HG03469 (cell line): ENCODE measurements around the gene SMAD1.
A peak's percentile ranks its signal among the peaks of the same experiment; 100 is the strongest.
"Not testable (repeated sequence)": the region's sequence is repeated elsewhere in the genome, so short reads cannot be mapped to it uniquely, and the experiment has no call there.

Experiments
- ATAC-seq: cut with Tn5 transposase; IDR thresholded peaks from one replicate; pipeline ENCODE4 v1.9.1; 2021; ENCODE audit warnings: mild to moderate bottlenecking, moderate library complexity, moderate number of reproducible peaks; ENCODE audit not compliant: unreplicated experiment

SMAD1 gene

GRCh38 chr4:145554691-145555090 is 73.0 kb downstream of the SMAD1 start:
- ATAC-seq: no peak

GRCh38 chr4:145557720-145558119 is 76.1 kb downstream of the SMAD1 start:
- peak; percentile 74 for ATAC-seq

- no peak for ATAC-seq
Measured at GRCh38 chr4:145563293-145563985, 81.8 kb downstream of the SMAD1 start.

GRCh38 chr4:145564540-145564939 is 82.9 kb downstream of the SMAD1 start:
- ATAC-seq: no peak

GRCh38 chr4:145565328-145565727 is 83.7 kb downstream of the SMAD1 start:
- peak; percentile 50 for ATAC-seq

GRCh38 chr4:145566086-145566708 is 84.5 kb downstream of the SMAD1 start:
- ATAC-seq: no peak

- ATAC-seq: no peak
Measured at GRCh38 chr4:145566768-145567167, 85.1 kb downstream of the SMAD1 start.

GRCh38 chr4:145567516-145567915 is 85.9 kb downstream of the SMAD1 start:
- no peak for ATAC-seq

- not testable (repeated sequence) for ATAC-seq
Measured at GRCh38 chr4:145574546-145574945, 92.9 kb downstream of the SMAD1 start.

- ATAC-seq: no peak
Measured at GRCh38 chr4:145580906-145581305, 99.3 kb downstream of the SMAD1 start.

- ATAC-seq: no peak
Measured at GRCh38 chr4:145583191-145584055, 101.8 kb downstream of the SMAD1 start.

- no peak for ATAC-seq
Measured at GRCh38 chr4:145587088-145587754, 105.6 kb downstream of the SMAD1 start.

GRCh38 chr4:145589381-145589780 is 107.7 kb downstream of the SMAD1 start:
- not testable (repeated sequence) for ATAC-seq

- ATAC-seq: no peak
Measured at GRCh38 chr4:145589916-145590702, 108.5 kb downstream of the SMAD1 start.

- no peak for ATAC-seq
Measured at GRCh38 chr4:145602129-145602760, 120.6 kb downstream of the SMAD1 start.

- no peak for ATAC-seq
Measured at GRCh38 chr4:145605941-145606340, 124.3 kb downstream of the SMAD1 start.
